Prostate gland (tissue), 2 donors: Measurements from ENCODE around the gene AMFR. TPM values are rescaled to one million over a fixed set of nuclear protein-coding genes. Genes with fewer than 3 reads are reported as not detected.

ENCODE experiments used
- DNase-seq: peaks from one replicate; pipeline ENCODE4 v3.0.0-alpha.2; 2019; ENCODE audit warnings: low spot score
- H3K27ac ChIP-seq, 2 donors: fragments of 200-600 bp; sonication (generic); 2 replicates each; pipeline ENCODE4 v1.5.1; 2017 to 2019
- H3K27me3 ChIP-seq: fragments of 200-600 bp; sonication (generic); replicated peaks from 2 replicates; pipeline ENCODE4 v1.5.1; 2019; ENCODE audit not compliant: insufficient read depth
- H3K36me3 ChIP-seq, 2 donors: fragments of 200-600 bp; sonication (generic); 1 replicate in 1 of 2; 2 replicates in 1 of 2; pipeline versions ENCODE4 v1.5.1 to v1.8.1; 2017 to 2019
- H3K4me1 ChIP-seq: fragments of 200-600 bp; sonication (generic); replicated peaks from 2 replicates; pipeline ENCODE4 v1.5.1; 2019
- H3K4me3 ChIP-seq, 2 donors: fragments of 200-600 bp; sonication (generic); 2 replicates each; pipeline ENCODE4 v1.5.1; 2017 to 2019
- H3K9me3 ChIP-seq: fragments of 200-600 bp; sonication (generic); 2 replicates; pipeline ENCODE4 v1.5.1; 2017
- POLR2A ChIP-seq: fragments of 450-650 bp; IDR thresholded peaks from one replicate; pipeline ENCODE4 v1.6.1; 2016; ENCODE audit warnings: antibody characterized with exemption, mild to moderate bottlenecking
- POLR2AphosphoS5 ChIP-seq: sonication (generic); formaldehyde crosslinking; IDR thresholded peaks from one replicate; pipeline ENCODE4 v1.6.1; 2017; ENCODE audit warnings: antibody characterized with exemption
- WGBS: methylation state at CpG from one replicate; pipeline ENCODE4 v1.1.5; 2018; 5-methylcytosine and 5-hydroxymethylcytosine counted together
- intact Hi-C: fragments of 100-400 bp; cut with DNase I; formaldehyde crosslinking; loops from one replicate; pipeline ENCODE4 v1.14.2; 2022
- total RNA-seq, 2 donors: library from RNA; depleted of rRNA; stranded (reverse); fragments of >200 nt; gene quantifications; one replicate each; pipeline ENCODE4 v1.1.0, GENCODE V29; 2016
- TF ChIP-seq, protein P1 (sequence below), 4 experiments: fragments of 200-600 bp in 2 of 4; fragments of 450-650 bp in 2 of 4; sonication (generic) in 2 of 4; IDR thresholded peaks; 1 replicate in 3 of 4; 2 replicates in 1 of 4; pipeline ENCODE4 v1.5.1; 2016 to 2019; ENCODE audit warnings: antibody characterized with exemption in 4 of 4, mild to moderate bottlenecking in 2 of 4, moderate library complexity in 2 of 4

AMFR gene
- total RNA-seq, 2 donors from 2014 or later = 123 to 261 TPM

DNA sequence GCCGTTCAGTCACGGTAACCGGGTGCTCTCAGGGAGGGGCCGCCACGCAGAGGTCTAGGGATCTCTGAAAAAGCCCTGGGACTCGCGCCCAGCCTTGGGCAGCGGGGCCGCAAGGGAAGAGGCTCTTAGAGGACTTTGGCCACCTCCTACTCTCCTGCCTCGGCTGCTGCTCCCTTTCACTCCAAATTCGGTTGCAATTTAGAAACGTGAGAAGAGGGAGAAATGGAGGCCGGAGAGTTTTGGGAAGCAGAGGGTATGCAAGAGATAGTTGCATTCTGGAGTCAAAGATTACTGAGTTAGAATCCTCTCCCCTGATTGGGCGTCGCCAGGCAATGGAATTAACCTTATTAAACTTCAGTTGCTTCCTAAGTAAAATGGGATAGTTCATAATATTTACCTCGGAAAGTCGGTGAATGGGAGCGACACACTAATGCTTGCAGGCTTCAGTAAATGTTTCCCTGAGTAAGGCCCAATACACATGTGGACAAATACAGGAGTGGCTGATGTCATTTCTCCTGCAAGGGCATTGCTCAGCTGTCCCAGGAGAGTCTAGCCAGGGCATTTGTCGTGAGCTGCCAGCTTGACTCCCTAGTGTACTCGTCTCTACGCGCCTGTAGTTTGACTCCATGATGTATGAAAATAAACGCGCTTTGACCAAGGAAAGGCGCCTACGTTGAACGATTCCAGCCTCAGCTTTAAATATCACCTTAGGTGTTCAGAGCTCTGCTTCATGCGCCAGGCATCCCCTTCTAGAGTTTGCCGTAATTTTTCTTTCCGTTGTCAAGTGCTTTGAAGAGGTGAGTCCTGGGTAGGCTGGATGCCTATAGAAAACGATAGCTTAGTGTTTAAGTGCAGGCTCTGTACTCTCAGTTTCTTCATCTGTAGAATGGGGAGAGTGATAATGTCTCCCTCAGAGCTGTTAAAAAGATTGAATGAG, 26.7 kb upstream of the AMFR start:
- intact Hi-C loops = no loop called here
- Histone ChIP-seq H3K9me3 (no peaks in the 10 kb centered on the region), H3K36me3 (no peaks in the 10 kb centered on the region), H3K27me3 (no peaks in the 10 kb centered on the region), H3K4me3 (peak overlapping the region; percentile 75 to 91), H3K27ac (peak overlapping the region; percentile 72 to 78), H3K4me1 (no peaks in the 10 kb centered on the region)
- peak; percentile 14 for DNase-seq
- 3% methylated on average over 31 of the region's 31 CpGs for WGBS
- TF ChIP-seq, protein P1, sequence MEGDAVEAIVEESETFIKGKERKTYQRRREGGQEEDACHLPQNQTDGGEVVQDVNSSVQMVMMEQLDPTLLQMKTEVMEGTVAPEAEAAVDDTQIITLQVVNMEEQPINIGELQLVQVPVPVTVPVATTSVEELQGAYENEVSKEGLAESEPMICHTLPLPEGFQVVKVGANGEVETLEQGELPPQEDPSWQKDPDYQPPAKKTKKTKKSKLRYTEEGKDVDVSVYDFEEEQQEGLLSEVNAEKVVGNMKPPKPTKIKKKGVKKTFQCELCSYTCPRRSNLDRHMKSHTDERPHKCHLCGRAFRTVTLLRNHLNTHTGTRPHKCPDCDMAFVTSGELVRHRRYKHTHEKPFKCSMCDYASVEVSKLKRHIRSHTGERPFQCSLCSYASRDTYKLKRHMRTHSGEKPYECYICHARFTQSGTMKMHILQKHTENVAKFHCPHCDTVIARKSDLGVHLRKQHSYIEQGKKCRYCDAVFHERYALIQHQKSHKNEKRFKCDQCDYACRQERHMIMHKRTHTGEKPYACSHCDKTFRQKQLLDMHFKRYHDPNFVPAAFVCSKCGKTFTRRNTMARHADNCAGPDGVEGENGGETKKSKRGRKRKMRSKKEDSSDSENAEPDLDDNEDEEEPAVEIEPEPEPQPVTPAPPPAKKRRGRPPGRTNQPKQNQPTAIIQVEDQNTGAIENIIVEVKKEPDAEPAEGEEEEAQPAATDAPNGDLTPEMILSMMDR (IDR thresholded peaks at IDR 0.05) = no peak
- TF ChIP-seq POLR2AphosphoS5 (no peak), POLR2A (no peak)

- H3K9me3 ChIP-seq = no peaks in the 10 kb centered on the region
- H3K27ac ChIP-seq = peak within 1 kb of the TSS; percentile 72 to 78
- intact Hi-C loops = no loop called here
- no peaks in the 10 kb centered on the region for H3K27me3 ChIP-seq
- no peaks in the 10 kb centered on the region for H3K4me1 ChIP-seq
- no peaks in the 10 kb centered on the region for H3K36me3 ChIP-seq
- H3K4me3 ChIP-seq = peak within 1 kb of the TSS; percentile 75 to 91
- peak; percentile 97 for DNase-seq
- TF ChIP-seq, protein P1 (IDR thresholded peaks at IDR 0.05) = peak in 2 of 4 experiments; percentile 15 to 48
- TF ChIP-seq POLR2AphosphoS5 (peak; percentile 93), POLR2A (peak; percentile 58)
- under 1% methylated on average over 56 of the region's 56 CpGs for WGBS
Measured at GRCh38 chr16:56450986-56451752, 25.8 kb upstream of the AMFR start, which contains the start of the genes NUDT21 and OGFOD1. Gene NUDT21 (minus strand): TSS chr16:56451332. CDS start chr16:56451202, 130 bp downstream. Gene OGFOD1 (plus strand): TSS chr16:56451554. CDS start chr16:56451613, 59 bp downstream.

GRCh38 chr16:56450275-56450985, 25.1 kb upstream of the AMFR start:
- no peak for TF ChIP-seq POLR2A
- TF ChIP-seq, protein P1 (IDR thresholded peaks at IDR 0.05) = no peak
- TF ChIP-seq POLR2AphosphoS5 = no peak
- Histone ChIP-seq H3K27ac (peak overlapping the region; percentile 61 to 78), H3K4me1 (no peaks in the 10 kb centered on the region), H3K36me3 (no peaks in the 10 kb centered on the region), H3K27me3 (no peaks in the 10 kb centered on the region), H3K4me3 (peak overlapping the region; percentile 75 to 91), H3K9me3 (no peaks in the 10 kb centered on the region)
- 6% methylated on average over 18 of the region's 18 CpGs for WGBS
- intact Hi-C loops = no loop called here
- no peak for DNase-seq

- Histone ChIP-seq H3K4me3 (no peak overlapping the region), H3K36me3 (no peaks in the 10 kb centered on the region), H3K9me3 (no peaks in the 10 kb centered on the region), H3K27ac (no peak overlapping the region), H3K4me1 (no peaks in the 10 kb centered on the region), H3K27me3 (no peaks in the 10 kb centered on the region)
- no peak for DNase-seq
- TF ChIP-seq, protein P1 (IDR thresholded peaks at IDR 0.05) = no peak
- no peak for TF ChIP-seq POLR2A
- TF ChIP-seq POLR2AphosphoS5 = no peak
- intact Hi-C loops = no loop called here
Measured at GRCh38 chr16:56448005-56448404, 22.7 kb upstream of the AMFR start.
